Frontal cortex (tissue), 4 donors: ENCODE data around the gene RPS6KA2. TPM values are rescaled to one million over a fixed set of nuclear protein-coding genes. Genes with fewer than 3 reads are reported as not detected.

Experiments
- DNase-seq, 2 donors: peaks; one replicate each; pipeline ENCODE4 v3.0.0; 2012; ENCODE audit warnings: low spot score in 2 of 2
- FAIRE-seq: peaks from 2 replicates; lab custom pipeline; 2012; peaks lifted over from hg19 to GRCh38; lab: Jason Lieb, UNC
- total RNA-seq: library from RNA; depleted of rRNA; stranded (reverse); fragments of >200 nt; gene quantifications from one replicate; pipeline ENCODE4 v1.2.3, GENCODE V29; 2014
- donor health status: control.
- donor health status: control.
- donor health status: control.

The RPS6KA2 gene
- total RNA-seq, 1 donor from 2014 or later: 24.9 TPM

GRCh38 chr6:166483026-166483425, 144.0 kb downstream of the RPS6KA2 start:
- DNase-seq (no peak), FAIRE-seq (no peak)

DNA sequence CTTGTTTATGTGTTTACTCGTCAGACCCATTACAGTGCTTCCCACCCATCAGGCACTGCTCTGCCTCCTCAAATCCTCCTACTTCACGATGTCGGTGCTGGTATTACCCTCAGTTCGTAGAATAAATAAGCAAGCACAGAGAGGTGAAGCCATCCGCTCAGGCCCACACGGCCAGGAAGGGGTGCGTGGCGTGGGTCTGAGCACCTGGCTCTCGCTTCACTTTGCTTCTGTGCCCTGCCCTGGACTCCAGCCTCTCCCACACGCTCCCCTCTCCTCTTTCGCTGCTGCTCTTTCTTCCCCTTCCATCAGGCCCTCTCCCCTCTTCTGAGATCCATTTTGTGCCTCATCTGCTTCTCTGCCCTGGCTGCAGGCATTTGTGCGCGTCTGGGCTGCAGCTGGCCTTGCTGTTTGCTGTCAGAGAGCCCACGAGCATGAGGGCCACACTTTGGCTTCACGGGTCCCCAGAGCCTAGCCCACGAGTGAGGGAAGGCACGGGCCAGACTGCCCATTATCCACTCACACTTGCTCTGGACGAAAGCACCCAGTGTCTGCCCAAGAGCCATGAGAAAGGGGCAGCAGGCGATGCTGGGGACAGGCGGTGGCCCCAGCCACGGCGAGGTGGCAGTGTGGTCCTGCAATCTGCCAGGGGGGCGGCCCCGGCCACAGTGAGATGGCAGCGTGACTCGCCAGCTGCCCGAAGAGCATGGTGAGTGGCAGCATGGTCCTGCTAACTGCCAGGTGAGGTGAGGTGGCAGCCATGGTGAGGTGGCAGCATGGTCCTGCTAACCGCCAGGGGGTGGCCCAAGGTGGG, 148.1 kb downstream of the RPS6KA2 start:
- FAIRE-seq: no peak
- DNase-seq: no peak

DNA sequence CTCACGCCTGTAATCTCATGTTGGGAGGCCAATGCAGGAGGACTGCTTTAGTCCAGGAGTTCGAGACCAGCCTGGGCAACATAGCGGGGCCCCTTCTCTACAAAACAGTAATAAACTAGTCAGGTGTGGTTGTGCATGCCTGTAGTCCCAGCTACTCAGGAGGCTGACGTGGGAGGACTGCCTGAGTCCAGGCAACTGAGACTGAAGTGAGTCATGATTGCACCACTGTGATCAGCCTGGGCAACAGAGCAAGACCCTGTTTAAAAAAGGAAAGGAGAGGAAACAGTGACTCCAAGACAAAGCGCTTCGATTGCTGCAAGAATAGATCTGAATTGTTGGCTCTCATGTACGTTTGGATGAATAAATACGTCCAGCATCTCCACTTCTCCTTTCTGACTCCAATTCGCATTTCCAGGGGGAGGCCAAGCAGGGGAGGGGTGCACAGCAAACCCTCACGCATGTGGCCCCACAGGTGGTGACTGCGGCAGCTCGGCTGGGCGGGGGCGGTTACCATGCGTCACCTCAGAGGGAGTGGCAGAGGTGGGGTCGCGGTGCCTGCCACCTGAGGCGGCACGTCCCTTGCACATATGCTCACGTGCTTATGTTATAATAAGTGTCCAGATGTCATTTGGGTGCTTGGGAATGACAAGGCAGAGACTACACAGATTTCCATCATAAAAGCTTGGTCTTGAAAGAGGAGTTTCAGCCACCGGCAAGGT, 149.2 kb downstream of the RPS6KA2 start:
- FAIRE-seq: no peak

GRCh38 chr6:166476634-166477215, 150.3 kb downstream of the RPS6KA2 start:
- FAIRE-seq (no peak), DNase-seq (no peak)

More for the DNA sequence above, 149.2 kb downstream of the RPS6KA2 start:
- DNase-seq: no peak

DNA sequence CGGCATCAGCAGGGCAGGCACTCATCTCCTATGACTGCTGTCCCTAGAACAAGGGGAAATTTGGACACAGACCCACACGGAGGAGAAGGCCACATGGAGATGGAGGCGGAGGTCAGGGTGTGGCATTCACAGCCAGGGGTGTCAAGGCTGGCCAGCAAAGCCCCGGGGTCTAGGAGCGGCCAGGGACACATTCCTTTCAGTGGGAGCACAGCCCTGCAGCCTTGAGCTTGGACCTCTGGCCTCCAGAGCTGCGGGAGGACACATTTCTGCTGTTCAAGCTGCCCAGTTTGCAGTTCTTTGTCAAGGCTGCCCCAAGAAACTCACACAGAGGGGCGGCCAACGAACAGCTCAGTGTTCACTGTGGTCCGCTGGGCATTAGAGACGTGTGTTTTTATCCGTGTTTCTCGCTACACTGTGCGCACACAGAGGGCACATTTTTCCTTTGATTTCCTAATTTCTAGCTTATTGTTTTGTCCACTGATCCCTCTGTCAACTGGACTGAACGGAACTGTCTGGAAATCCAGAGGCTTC, 150.9 kb downstream of the RPS6KA2 start:
- FAIRE-seq: no peak
- no peak for DNase-seq

DNA sequence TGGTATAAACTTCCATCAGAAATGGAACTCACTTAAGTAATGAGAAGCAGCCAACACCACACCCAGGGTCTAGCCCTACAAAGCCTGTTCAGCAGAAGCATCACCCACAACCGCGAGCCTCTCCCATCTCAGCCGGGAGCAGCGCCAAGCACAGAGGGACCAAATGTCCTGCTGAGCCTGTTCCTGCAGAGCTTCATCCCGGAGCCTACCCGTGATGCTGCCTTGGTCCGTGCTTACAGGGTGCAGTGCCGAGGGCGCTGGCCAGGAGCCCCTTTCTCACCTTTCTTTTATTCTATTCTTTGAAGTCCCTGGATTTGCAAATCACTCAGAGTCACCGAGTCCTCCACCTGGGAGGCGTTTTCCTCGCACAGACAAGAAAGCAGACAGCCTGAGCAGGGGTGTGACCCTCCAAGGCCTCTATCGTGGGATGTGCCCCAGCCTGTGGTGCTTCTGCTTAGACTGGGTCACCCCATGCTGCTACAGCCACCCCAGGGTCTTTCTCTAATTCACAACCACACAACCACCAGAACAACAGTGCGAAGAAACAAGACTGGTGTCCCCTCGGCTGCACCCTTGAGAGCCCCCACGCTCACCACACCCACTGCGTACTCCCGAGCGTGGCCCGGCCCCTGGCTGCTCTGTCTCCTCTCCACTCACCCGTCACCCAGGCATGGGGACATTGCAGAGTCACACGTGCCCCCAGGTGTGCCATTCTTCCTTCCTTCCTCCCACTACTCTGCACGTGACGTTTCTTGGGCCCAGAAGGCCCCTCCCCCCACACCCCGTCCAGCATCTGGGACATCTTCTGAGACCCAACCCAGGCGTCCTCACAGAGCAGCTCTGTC, 152.1 kb downstream of the RPS6KA2 start:
- FAIRE-seq: no peak

DNA sequence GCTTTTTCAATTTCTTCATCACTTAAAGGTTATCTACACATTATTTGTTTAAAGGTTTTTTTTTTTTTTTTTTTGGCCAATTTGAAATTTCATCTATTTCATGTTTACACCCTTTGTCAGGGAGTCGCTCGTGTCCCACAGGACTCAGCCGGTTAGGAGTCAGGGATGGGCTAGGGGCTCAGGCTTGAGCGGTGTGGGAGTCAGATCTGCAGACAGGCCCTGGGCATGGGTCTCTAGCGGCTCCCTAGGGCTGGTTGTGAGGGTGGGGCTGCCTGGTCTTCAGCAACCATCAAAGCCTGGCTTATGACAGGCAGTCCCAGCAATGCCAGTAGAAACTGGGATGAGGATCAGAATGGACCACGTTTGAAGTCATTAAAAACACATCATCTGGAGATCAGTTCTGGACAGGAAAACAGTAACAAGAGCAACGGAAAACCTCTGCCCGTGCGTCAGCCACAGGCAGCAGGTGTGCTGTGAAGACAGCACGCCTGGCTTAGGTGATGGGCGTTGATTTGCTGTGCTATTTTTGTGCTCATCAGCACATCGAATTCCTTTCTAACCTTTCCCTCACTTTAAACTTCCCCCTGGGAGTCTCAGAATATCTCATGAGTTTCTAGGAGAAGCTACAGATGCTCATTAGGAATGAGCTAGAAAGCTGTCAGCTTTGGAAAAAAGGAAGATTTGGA, 153.0 kb downstream of the RPS6KA2 start:
- DNase-seq: no peak
- no peak for FAIRE-seq

More for the DNA sequence above, 152.1 kb downstream of the RPS6KA2 start:
- no peak for DNase-seq

GRCh38 chr6:166472636-166473035, 154.4 kb downstream of the RPS6KA2 start:
- FAIRE-seq (no peak), DNase-seq (no peak)

DNA sequence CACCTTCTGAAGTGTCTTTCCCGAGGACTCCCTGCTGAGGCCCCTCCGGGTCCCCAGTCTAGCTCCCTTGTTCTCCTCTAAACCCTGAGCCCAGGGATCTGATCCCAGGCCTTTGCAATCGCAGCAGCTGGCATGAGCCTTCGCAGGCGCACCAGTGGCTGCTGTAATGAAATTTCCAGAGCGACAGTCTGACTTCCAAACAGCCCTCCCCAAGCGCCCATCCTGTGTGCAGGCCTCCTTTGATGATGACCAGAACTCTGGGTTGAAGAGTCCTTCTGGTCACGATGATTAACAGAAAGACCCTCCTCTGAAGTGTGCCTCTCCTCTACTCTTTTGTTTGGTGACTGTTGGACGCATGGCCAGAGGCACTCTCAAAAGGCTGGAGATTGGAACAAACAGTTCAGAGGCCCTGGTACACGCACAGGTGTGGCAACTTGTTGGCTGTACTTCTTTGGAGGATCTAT, 155.2 kb downstream of the RPS6KA2 start:
- DNase-seq: no peak
- no peak for FAIRE-seq

DNA sequence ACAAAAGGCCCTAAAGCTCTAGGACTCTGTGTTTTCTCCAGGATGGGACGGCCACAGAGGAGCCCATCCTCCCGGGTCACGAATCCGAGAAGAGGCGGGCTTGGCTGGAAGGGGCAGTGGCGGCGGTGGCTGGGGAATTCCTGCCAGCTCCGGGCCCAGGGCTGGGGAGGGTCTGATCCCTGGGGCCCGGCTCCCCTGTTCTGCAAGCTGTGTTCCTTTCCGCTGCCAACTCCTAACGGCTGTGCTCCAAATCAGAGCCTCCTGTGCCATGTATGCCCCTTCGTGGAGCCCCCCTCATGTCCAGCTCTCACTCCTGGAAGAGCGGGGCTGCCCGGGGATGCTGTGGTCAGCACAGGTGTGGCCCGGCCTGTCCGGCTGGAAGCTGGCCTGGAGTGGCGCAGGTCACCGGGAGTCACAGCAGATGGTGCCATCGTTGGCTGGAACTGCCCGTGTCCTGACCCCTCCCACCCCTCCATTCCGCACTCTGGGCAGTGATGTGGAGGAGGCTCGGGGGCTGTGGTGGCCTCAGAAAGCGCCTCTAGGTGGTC, 156.1 kb downstream of the RPS6KA2 start:
- no peak for FAIRE-seq

DNA sequence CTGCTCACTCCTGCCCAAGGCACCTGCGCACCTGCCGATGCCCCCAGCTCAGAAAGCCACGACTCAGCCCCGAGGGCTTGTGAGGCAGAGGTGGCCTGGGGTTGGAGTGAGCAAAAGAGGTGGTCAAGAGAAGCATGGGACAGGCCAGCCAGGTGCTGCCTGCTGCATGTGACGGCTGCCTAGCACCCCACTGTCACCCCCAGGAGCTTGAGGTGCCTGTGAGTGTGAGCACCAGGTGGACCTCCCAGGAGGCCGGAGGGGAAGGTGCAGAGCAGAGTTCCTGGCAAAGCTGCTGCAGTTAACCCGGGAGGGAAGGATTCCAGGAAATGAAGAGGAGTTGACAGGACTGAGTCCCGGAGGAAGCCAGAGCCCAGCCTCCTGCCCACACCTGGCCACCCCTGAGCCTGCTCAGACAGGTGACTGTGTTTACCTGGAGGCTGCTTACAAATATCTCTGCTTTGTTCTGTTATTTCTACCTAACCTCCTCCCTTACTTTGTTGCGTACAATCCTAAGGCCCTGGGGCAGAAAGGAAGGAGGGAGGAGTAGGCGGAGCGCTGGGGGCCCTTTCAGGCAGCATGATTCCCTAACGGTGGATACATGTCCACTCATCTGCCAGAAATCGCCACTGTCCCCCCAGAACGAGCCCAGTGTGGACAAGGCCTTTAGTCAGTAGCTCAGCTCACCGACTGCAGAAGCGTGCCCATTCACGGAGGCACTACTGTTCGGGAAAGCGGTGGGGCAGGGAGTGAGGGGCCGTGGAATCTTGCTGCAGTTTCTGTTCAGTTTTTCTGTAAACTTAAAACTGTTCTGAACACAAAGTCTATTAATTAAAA, 156.8 kb downstream of the RPS6KA2 start:
- DNase-seq (no peak), FAIRE-seq (no peak)

More for the DNA sequence above, 156.1 kb downstream of the RPS6KA2 start:
- DNase-seq: no peak

GRCh38 chr6:166469426-166469961, 157.6 kb downstream of the RPS6KA2 start:
- DNase-seq: no peak
- FAIRE-seq: no peak

GRCh38 chr6:166467436-166468000, 159.5 kb downstream of the RPS6KA2 start:
- FAIRE-seq (no peak), DNase-seq (no peak)

DNA sequence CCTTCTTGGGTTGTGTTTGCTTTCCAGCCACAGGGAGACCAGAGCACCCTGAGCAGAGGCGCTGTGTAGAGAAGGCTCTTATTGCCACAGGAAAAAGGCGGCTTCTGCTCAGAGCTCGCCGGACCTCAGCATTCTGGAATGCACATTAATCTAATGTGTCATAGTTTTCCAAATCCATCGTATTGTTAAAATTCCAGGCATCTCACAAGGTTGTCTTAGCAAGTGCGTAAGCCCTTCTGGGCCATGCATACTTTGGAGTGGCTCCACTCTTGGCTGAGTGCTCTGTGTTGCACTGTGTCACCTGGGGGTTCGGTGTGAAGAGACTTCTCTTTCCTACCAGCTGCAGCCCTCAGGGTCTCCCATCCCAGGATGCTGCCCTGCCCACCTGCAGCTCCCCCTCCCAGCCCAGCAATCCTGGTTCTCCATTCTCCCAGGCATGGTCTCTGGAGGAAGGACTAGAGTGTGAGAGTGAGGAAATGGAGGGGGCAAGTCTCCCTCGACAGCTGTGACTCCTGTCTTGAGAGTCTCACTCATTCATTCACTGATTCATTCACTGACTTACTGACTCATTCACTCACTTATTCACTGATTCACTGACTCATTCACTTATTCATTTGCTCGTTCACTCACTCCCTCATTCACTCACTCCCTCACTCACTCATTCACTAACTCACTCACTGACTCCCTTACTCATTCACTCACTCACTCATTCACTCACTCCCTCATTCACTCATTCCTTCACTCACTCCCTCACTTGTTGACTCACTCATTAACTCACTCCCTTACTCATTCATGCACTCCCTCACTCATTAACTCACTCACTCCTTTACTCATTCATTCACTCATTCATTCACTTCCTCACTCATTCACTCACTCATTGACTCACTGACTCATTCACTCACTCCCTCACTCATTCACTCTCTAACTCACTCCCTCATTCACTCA, 160.6 kb downstream of the RPS6KA2 start:
- FAIRE-seq: no peak
- DNase-seq: no peak

GRCh38 chr6:166465671-166466087, 161.4 kb downstream of the RPS6KA2 start:
- FAIRE-seq (no peak), DNase-seq (peak; percentile 59 to 71)

DNA sequence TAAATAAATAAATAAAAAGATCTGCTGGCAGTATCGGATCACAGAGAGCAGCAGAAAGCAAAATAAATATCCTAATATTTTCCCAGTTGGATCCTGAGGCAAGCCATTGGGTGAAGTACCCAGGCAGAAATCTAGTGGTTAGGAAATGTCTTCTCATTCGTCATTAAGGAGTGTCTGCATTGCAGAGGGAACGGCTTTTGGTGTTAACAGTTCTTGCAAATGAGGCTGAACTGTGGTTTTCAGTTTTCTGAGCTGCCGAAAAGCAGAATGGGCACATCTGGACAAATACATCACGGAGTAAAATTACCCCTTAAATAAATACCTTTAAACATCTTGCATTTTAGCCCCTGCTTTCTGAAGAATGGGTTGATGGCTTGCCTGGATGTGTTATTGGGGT, 162.1 kb downstream of the RPS6KA2 start:
- DNase-seq (no peak), FAIRE-seq (no peak)
